HG02610 (cell line): ENCODE data around the gene CYP27C1.
"Not testable (repeated sequence)": the region's sequence is repeated elsewhere in the genome, so short reads cannot be mapped to it uniquely, and the experiment has no call there.

Experiments used
- ATAC-seq: cut with Tn5 transposase; IDR thresholded peaks from one replicate; pipeline ENCODE4 v1.9.1; 2021; ENCODE audit warnings: mild to moderate bottlenecking, moderate library complexity; ENCODE audit not compliant: unreplicated experiment

The CYP27C1 gene

DNA sequence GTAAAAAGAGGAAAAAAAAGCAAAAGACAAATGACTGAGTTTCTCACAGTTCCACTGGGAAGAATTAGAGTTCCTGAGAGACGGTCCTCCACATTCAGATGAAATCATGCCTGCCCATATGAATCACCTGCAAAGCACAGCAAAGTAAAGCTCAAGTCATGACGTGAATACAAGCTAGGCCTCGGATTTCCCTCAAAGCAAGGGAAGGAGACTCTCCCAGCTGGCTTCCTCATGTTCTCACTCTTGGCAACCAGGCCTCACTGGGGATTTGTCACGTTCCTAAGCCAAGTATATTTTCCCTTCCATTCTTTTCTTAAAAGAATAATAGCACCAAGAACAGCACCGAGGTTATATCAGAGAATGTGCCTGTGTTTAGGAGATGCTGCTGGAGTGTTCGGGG lies 47.0 kb downstream of the CYP27C1 start:
- no peak for ATAC-seq

DNA sequence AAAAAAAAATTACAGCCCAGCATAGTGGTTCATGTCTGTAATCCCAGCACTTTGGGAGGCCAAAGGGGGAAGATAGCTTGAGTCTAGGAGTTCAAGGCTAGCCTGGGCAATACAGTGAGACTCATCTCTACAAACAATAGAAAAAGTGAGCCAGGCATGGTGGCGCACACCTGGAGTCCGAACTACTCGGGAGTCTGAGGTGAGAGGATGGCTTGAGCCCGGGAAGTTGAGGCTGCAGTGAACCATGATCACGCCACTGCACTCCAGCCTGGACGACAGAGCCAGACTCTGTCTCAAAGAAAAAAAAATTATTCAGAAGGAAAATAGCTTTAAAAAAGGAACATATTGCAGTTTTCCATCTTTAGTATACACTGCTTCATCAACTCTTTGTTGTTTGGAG lies 47.8 kb downstream of the CYP27C1 start:
- ATAC-seq, result no peak

DNA sequence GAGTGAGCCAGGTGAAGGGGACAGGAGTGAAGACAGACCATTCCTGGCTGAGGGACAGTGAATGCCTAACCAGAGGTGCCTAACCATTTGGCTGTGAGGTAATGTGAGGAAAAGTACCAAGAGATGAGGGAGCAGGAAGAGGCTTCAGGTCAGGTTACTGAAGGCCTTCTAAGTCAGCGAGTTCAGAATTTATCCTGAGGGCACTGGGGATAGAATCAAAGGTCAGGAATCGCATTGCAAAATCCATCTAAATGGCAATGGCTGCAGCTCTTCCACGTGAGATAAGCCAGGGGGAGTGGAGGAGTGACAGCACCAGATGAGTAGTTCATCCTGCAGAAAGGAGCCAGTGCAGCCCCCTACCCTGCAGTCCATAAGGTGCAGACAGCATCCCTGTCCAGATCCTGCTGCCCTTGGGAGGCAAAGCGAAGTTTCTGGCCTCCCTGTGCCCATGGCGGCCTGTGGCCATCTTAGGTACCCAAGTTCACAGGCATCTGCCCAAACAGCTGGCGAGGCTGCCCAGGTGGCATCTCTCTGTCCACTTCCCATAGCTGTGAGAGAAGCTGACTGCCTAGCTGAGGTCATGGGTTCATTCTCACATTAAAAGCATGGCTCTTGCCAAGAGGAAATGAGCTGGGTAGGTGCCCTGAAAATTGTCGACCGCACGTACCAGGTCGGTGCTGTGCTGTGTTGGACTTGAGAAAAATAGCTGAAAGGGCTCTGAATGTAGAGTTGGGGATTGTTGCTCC lies 49.5 kb downstream of the CYP27C1 start:
- no peak for ATAC-seq

DNA sequence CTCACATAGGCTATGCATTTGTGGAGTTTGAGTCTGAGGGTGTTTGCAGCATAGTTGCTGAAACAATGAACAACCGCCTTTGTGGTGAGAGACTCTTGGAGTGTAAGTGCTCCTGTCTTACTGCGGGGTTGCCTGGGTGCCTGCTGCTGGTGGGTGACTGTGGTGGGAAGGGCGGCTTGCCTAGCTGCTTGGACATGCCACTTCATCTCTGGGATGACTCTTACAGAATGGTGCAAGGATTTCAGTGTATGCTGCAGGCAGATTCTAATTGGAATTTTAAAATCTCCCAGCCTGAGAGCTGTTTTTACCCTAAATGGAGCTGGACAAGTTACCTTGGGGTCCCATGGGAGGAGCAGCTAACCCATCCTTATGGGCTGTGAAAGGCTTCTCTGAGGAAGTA lies 50.1 kb downstream of the CYP27C1 start:
- no peak for ATAC-seq

DNA sequence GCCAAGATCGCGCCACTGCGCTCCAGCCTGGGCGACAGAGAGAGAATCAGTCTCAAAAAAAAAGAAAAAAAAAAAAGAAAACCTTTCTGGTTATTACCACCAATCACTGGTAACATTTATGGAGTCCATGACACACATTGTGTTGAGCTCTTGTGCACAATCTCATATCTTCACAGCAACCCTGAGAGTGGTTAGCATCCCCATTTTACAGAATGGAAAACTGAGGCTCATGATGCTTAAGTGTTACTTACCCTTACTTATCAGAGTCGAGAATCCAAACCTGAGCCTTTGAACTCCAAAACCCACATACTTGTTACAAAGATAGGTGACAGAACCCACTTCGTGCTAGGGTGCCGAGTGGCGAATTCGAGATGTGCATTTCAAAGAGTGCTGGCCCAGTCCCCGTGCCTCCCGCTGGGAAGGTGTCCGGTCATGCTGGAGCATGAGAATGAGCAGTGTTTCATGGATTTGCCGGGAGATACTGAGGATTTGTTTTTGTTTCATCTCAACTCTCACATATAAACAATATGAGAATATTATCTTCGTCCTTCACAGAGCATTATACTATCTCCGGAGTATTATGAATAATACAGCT lies 50.9 kb downstream of the CYP27C1 start:
- no peak for ATAC-seq

DNA sequence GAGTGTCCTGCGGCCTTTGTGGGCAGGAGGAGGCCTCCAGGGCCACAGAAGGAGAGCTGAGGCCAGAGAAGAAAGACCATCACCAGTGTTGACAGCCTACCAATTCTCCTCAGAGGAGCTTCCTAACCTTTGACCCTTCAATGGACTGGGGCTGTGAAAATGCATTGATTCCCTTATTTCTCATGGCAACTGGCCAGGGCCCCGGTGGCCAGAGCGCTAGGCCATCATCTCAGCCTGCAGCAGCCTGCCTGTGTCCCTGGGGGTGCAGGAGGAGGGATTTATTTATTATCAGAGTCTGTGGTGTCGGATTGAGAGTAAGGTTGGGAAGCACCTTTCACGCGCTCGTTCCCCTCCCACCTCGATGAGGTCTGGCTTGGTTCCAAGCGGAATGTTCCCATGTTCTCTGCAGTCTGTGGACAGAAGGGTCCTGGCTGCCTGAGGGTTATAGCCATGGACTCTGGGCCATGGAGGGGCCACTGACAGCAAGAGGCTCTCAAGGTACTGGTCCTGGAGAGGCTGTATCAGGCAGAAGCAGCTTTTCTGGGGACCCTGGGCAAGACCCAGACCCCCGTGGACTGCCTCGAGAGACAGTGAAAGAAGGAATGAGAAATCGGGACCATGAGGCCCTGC lies 53.8 kb downstream of the CYP27C1 start:
- ATAC-seq, result no peak

DNA sequence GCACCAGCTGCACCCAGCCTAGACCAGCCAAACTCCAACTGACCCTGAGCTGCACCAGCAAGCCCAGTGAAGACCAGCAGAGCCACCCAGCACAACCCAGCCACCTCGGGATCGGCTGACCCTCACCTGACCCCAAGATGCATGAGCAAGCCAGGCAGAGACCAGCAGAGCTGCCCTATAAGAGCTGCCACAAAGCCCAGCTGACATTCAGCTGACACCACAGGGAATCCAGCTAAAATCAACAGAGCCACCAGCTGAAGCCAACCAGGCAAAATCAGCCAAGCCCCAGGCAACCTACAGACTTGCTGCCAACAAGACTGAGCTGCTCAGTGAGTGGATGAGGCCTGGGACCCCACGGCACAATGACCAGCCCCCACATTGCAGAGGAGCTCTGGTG lies 54.6 kb downstream of the CYP27C1 start:
- ATAC-seq, result no peak

DNA sequence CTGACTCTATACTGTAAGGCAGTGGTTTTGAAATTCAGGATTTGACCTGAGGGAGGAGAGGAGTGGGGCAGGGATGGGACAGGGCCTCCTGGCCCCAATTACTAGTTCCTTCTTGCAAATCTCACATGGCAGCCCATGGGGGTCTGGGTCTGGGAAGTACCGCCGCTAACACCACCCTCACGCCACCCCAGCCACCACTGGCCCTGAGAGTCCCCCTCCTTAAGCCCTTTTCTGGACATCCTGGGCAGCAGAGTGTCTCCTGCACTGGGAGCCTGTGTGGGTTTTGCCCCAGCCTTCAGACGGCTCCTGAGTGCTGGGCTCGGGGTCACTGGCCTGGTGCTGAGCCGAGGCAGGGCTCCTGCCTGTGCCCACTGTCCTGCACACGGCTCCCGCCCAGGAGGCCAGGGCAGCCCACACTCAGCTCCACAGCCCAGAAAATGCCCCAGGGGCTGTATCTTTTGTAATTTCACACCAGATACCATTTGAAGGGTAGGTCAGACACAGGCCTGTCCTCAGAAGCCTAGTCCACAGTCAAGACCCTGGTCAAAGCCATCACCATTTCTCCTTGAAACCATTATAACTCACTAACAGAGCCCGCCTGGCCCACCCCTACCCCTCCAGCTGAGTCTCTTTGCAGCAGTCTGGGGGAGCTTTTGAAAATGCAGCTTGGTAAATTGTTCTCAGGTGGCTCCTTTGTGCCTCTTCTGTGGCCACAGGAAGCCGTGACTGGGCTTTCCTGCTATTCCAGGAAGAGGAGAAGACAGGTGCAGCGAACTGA lies 55.1 kb downstream of the CYP27C1 start:
- ATAC-seq, result no peak

DNA sequence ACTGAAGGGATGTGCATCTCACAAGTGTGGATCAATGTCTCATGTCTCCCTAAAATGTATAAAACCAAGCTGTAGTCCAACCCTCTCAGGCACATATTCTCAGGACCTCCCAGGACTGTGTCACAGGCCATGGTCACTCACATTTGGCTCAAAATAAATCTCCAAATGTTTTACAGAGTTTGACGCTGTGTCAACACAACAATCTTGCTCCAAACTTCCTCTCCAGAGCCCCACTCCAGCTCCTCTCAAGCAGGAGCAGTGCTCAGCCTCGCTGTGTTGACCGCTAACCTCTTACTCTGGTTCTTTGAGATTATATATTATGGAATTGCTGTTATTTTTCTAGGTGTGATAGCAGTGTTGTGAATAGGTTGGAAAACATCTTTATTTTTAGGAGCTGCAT lies 56.2 kb downstream of the CYP27C1 start:
- ATAC-seq, result no peak

DNA sequence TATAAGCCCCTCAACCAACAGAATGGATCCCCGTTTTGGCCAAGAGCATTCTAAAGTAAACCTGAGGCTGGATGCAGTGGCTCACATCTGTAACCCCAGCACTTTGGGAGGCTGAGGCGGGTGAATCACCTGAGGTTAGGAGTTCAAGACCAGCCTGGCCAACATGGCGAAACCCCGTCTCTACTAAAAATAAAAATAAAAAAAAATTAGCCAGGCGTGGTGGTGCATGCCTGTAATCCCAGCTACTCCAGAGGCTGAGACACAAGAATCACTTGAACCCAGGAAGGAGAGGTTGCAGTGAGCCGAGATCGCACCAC lies 57.1 kb downstream of the CYP27C1 start:
- not testable (repeated sequence) for ATAC-seq

DNA sequence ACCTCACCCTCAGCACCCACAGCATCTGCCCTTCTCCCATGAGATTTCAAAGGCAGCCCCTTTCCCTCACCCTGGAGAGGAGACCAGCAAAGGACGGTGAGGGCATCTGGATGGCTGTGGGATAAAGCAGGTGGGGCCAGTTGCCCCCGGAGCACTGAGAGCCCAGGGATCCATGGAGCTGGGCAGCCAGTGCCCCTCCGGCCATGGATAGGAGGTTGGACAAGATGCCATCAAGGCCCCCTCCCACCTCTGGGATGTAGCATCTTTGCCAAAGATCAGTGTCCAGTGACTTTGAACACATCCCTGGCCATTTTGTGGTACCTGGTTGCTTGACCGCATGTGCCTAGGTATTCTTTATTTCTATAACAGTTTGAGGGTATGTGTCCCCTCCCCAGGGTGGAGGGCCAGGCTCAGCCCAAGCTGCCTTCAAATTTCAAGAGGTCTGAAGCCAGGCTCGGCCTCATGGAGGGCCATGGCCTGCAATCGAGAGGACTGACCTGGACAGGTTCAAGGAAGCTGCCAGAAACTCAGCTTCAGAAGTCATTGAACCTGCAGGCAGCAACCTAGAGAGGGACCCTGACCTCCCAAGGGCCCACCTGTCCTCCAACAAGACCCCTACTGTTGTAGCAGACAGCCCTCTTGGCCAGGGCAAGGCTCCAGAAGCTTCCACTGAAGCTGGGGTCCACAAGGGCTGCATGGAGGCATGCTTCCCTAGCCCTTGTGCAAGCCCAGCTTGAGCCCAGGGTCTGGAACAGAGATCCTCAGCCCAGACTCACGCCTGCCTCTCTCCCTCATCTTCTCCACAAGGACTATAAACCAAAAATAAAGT lies 57.6 kb downstream of the CYP27C1 start:
- no peak for ATAC-seq

DNA sequence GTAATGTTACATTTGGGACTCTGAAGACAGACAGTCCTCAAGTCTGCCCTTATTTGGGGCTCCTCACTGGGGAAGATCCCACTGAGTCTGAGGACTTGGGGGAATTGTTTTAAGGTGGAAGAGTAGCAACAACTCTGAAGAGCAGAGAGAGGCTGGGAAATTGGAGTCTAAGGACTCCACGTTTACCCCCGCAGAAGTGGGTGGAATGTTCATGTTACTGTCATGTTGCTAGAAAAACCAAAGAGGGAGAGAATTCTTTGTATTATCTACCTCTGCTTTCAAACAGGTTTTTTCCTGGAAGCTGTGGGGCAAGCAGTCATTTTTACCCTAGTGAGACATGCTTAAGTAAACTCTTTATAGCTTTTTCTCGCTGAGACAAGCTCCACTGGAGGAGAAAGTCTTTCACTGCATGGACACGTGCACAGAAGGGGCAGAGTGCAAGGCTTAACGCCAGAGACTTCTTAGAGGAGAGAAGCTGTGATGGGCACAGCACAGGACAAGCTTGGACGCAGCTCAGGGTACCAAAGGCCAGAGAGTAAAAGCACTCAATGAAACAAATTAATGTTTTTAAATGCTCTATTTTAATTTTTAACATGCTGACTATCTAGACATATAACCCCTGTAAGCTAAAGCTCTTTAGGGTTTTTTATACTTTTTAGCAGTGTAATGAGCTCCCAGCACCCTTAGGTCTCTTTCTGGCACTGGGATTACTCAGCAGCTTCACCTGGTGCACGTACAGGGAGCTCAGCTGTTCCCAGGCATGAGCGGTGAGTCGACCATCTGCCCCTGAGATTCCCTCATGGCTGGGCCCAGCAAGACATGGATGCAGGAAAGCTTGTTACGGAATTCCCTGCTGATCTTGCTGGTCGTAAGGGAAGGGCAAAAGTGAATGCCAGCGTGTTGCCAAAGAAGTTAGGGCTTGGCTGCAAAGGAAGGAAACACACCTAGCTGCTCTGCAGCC lies 58.6 kb downstream of the CYP27C1 start:
- no peak for ATAC-seq

DNA sequence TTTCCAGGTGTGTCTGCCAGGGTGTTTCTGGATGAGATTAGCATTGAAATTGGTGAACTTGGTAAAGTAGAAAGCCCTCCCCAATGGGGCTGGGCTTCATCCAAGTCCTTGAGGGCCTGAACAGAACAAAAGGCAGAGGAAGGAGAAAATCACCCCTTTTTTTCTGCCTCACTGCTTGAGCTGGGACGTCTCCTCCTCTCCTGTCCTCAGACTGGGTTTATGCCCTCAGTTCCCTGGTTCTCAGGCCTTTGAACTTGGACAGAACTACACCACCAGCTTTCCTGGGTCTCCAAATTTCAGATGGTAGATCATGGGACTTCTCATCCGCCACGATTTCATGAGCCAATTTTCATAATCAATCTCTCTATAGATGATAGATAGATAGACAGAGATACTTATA lies 59.4 kb downstream of the CYP27C1 start:
- ATAC-seq, result no peak

DNA sequence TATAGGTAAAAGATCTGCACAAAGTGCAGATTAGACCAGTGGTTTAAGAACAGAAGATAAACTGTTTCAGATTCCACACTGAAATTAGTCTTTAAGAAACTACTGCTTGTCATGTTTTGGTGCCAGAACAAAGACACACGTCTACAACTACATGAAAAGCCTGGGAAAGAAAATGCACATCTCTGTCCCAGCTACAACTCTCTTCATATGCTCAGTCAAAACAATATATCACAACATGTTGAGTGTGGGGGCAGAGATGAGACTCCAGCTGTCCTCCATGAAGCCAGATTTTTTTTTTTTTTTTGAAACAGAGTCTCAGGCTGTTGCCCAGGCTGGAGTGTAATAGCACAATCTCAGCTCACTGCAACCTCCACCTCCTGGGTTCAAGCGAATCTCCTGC lies 60.6 kb downstream of the CYP27C1 start:
- no peak for ATAC-seq

DNA sequence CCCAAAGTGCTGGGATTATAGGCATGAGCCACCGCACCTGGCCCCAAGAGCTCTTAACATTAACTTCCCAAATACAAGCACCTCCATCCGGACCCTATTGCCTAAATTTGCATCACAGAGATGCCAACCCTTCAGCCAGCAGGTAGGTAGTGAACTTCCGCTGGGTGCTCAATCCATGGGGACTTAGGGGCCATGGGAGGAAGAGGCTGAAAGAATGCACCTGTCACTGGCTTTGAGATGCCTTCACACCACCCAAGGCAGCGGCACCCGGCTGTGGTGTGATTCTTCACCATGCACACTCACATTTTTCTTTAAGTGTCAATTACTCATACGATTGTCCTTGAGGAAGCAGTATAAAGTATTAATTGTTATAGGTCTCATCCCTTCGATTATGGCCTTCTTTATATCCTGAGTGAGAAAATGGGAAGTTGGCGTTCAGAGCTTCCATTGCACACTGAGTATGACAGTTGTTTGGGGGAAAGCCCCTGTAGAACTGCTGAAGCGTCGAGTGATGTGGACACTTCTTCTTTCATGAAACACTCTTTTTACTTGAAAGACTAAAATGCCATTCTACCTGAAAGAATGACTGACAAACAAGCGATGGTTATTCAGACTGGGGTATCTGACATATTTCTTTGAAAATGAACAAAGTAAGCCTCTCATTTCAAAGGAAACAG lies 61.3 kb downstream of the CYP27C1 start:
- peak; percentile 84 for ATAC-seq

DNA sequence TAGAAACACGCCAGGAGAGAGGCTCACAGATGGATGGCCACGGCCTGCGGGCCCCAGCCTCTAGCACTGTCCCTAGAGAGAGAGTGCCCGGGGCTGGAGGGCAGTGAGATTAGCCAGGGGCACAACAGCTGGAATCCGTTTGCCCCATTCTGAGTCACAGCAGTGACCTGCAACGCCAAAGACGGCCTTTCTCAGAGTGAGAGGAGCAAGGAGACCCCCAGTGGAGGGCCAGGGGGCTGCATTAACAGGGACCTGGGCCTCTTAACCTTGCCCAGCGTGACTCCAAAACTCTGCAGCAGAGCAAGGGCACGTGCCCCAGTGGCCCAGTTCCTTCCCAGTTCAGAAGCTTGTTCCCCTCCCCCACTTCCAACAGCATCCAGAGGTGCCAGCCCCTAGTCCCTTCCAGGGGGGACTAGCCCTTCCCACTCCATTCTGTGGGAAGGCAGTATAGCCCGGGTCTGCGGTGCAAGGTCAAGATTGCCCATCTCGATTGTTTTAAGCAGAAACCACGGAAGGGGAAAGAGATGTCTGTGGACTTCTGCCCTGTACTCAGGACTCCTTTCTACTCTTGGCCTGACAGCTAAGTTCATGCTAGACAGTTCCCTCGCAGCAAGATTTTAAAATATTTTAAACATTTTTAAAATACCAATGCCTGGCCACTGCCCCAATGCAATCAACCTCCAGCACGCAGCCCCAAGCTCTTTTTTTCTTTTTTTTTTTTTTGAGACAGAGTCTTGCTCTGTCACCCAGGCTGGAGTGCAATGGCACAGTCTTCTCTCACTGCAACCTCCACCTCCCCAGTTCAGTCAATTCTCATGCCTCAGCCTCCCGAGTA lies 62.2 kb downstream of the CYP27C1 start:
- no peak for ATAC-seq

DNA sequence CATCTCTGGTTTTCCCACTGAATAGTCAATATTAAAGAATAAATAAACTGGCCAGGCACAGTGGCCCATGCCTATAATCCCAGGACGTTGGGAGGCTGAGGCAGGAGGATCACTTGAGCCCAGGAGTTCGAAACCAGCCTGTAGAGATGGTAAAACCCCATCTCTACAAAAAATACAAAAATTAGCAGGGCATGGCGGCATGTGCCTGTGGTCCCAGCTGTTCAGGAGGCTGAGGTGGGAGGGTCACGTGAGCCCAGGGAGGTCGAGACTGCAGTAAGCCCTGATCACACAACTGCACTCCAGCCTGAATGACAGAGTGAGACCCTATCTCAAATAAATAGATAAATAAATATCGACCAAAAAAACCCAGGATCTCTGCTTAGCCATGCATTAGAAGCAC lies 63.0 kb downstream of the CYP27C1 start:
- no peak for ATAC-seq

DNA sequence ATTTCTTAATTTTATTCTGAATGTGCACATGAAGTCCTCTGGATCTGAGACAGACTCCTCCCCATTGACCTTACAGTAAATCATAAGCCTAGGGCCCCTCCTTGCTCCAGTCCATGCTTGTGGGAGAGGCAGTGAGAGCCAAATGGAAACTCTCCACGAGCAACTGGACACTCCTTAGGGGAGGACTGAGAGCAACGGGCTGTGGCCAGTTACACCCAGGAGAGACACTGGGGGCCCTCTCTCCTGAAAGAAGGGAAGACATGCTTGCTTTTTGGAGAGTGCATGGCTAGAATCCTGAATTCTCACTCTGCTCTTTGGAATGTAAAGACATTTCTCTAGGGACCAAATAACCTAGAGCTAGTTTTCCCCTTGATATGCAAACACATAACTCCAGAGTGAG lies 64.2 kb downstream of the CYP27C1 start:
- no peak for ATAC-seq
